Amniotic stem cell (primary cell): ENCODE measurements around the gene HTR3D.
"Not testable (repeated sequence)": the region's sequence is repeated elsewhere in the genome, so short reads cannot be mapped to it uniquely, and the experiment has no call there.

Source experiments
- DNase-seq: peaks from one replicate; lab custom pipeline; 2025; lab: John Stamatoyannopoulos, UW

HTR3D gene

GRCh38 chr3:184016169-184016570 is 15.4 kb upstream of the HTR3D start:
- no peak for DNase-seq

GRCh38 chr3:184016811-184017671 is 14.5 kb upstream of the HTR3D start:
- DNase-seq: peak; percentile 19

- peak; percentile 80 for DNase-seq
These were observed 13.7 kb upstream of the HTR3D start, which contains the start of gene ABCC5 for GRCh38 chr3:184017672-184018423. TSS of gene ABCC5 (minus strand) at chr3:184017884. CDS start at chr3:184014392, 3,492 bp downstream.

GRCh38 chr3:184018424-184018973 is 13.0 kb upstream of the HTR3D start:
- no peak for DNase-seq

GRCh38 chr3:184022323-184022722 is 9.2 kb upstream of the HTR3D start:
- no peak for DNase-seq

- DNase-seq: not testable (repeated sequence)
These were observed 6.3 kb upstream of the HTR3D start for GRCh38 chr3:184025256-184025655.

- not testable (repeated sequence) for DNase-seq
These were observed 3.2 kb upstream of the HTR3D start for GRCh38 chr3:184028275-184028890.

- DNase-seq: no peak
These were observed 2.1 kb upstream of the HTR3D start for GRCh38 chr3:184029443-184029842.

GRCh38 chr3:184030536-184030935 is 1.0 kb upstream of the HTR3D start:
- no peak for DNase-seq

GRCh38 chr3:184037816-184038215 is 6.3 kb downstream of the HTR3D start:
- DNase-seq: no peak

GRCh38 chr3:184038307-184038706 is 6.8 kb downstream of the HTR3D start:
- DNase-seq: not testable (repeated sequence)

- DNase-seq: no peak
These were observed 7.9 kb downstream of the HTR3D start for GRCh38 chr3:184039414-184039813.

GRCh38 chr3:184040010-184040409 is 8.5 kb downstream of the HTR3D start:
- no peak for DNase-seq

- no peak for DNase-seq
These were observed 11.1 kb downstream of the HTR3D start for GRCh38 chr3:184042617-184043016.

- DNase-seq: no peak
These were observed 14.5 kb downstream of the HTR3D start for GRCh38 chr3:184045995-184046394.

- DNase-seq: no peak
These were observed 18.8 kb downstream of the HTR3D start for GRCh38 chr3:184050217-184050847.

GRCh38 chr3:184052767-184053166 is 21.2 kb downstream of the HTR3D start, which contains the start of gene HTR3C:
TSS of gene HTR3C (plus strand) at chr3:184053047. CDS start at chr3:184053081, 34 bp downstream.
- DNase-seq: no peak

- DNase-seq: no peak
These were observed 26.5 kb downstream of the HTR3D start for GRCh38 chr3:184058029-184058428.

GRCh38 chr3:184059424-184059823 is 27.9 kb downstream of the HTR3D start:
- DNase-seq: no peak

- DNase-seq: no peak
These were observed 31.1 kb downstream of the HTR3D start for GRCh38 chr3:184062637-184063036.

- DNase-seq: no peak
These were observed 34.7 kb downstream of the HTR3D start for GRCh38 chr3:184066211-184066610.
